Motor neuron (in vitro differentiated cells): ENCODE data around the gene TCERG1L. TPM values are rescaled to one million over a fixed set of nuclear protein-coding genes. Genes with fewer than 3 reads are reported as not detected.
"Not testable (repeated sequence)": the region's sequence is repeated elsewhere in the genome, so short reads cannot be mapped to it uniquely, and the experiment has no call there.

Experiments
- ATAC-seq, 8 experiments: fragments of 200-7000 bp; cut with Tn5 transposase; replicated peaks in 6 of 8; 2 replicates each; pipeline ENCODE4 v1.8.0; 2021; ENCODE audit warnings: mild to moderate bottlenecking in 8 of 8, moderate library complexity in 8 of 8
- H3K27ac ChIP-seq, 2 donors: fragments of 250-450 bp; sonication (Bioruptor Pico); 2 replicates each; pipeline ENCODE4 v1.9.0; 2021; ENCODE audit warnings: antibody characterized with exemption in 2 of 2, mild to moderate bottlenecking in 2 of 2, moderate library complexity in 1 of 2
- H3K4me1 ChIP-seq, 2 donors: fragments of 250-450 bp; sonication (Bioruptor Pico); replicated peaks in 1 of 2; 2 replicates each; pipeline ENCODE4 v1.6.1; 2021; ENCODE audit warnings: antibody characterized with exemption in 2 of 2, mild to moderate bottlenecking in 2 of 2, moderate library complexity in 1 of 2
- H3K4me3 ChIP-seq, 5 donors: fragments of 250-450 bp; sonication (Bioruptor Pico); 2 replicates each; pipeline ENCODE4 v1.9.0; 2021; ENCODE audit warnings: antibody characterized with exemption in 5 of 5, mild to moderate bottlenecking in 5 of 5, moderate library complexity in 4 of 5
- WGBS, 10 experiments: fragments of 450-650 bp; shearing (Covaris generic); methylation state at CpG; one replicate each; pipeline ENCODE4 v1.0.0; 2022; 5-methylcytosine and 5-hydroxymethylcytosine counted together
- in situ Hi-C, 9 experiments: fragments of 400-800 bp; cut with MboI; loops; one replicate each; pipeline ENCODE4 v1.15.0; 2021; ENCODE audit warnings: low sequenced_read_pairs in 9 of 9, low pct_unique_long_range_greater_than_20kb in 2 of 9; ENCODE audit not compliant: unreplicated experiment in 9 of 9
- total RNA-seq, 8 experiments: library from RNA; unstranded; fragments of 300-600 nt; gene quantifications; 2 replicates each; pipeline versions ENCODE4 v1.2.3 to v1.2.4, GENCODE V29; 2022

The TCERG1L gene
- total RNA-seq, 8 experiments from 2014 or later: 0.43 to 8.1 (median 2.0) TPM; not detected in 1

- ATAC-seq: no peak
- Histone ChIP-seq H3K4me3 (no peak overlapping the region), H3K4me1 (peaks cover 0 to 9% of the 10 kb centered on the region in 2 donors), H3K27ac (no peak overlapping the region)
- in situ Hi-C loops: no loop called here
- 4 to 96% (median 20%) methylated on average over 1 to 11 of the region's 12 CpGs; no CpG with 5 or more reads in 3 of the 10 experiments for WGBS, 10 experiments
These were observed 124.8 kb downstream of the TCERG1L start for GRCh38 chr10:131186547-131187253.

- Histone ChIP-seq H3K4me1 (peaks cover 0 to 9% of the 10 kb centered on the region in 2 donors), H3K4me3 (no peak overlapping the region), H3K27ac (no peak overlapping the region)
- in situ Hi-C loops: no loop called here
- ATAC-seq: no peak
- 14 to 91% (median 39%) methylated on average over 4 to 9 of the region's 9 CpGs; no CpG with 5 or more reads in 5 of the 10 experiments for WGBS, 10 experiments
These were observed 127.0 kb downstream of the TCERG1L start for GRCh38 chr10:131184503-131184902.

- H3K27ac ChIP-seq: no peak overlapping the region
- in situ Hi-C loops: no loop called here
- ATAC-seq: no peak
- WGBS, 10 experiments: 0 to 100% (median 80%) methylated on average over 1 to 8 of the region's 9 CpGs; no CpG with 5 or more reads in 1 of the 10 experiments
- no peak overlapping the region for H3K4me3 ChIP-seq
- peaks cover 0 to 9% of the 10 kb centered on the region in 2 donors for H3K4me1 ChIP-seq
These were observed 127.9 kb downstream of the TCERG1L start for GRCh38 chr10:131183546-131184045.

- no peak overlapping the region for H3K27ac ChIP-seq
- in situ Hi-C loops: no loop called here
- whole genome bisulfite sequencing, 10 experiments: 28 to 90% (median 43%) methylated on average over 1 to 8 of the region's 8 CpGs; no CpG with 5 or more reads in 4 of the 10 experiments
- H3K4me3 ChIP-seq: no peak overlapping the region
- H3K4me1 ChIP-seq: no peaks in the 10 kb centered on the region
- ATAC-seq: no peak
These were observed 130.1 kb downstream of the TCERG1L start for GRCh38 chr10:131181456-131181855.

- no peaks in the 10 kb centered on the region for H3K4me1 ChIP-seq
- ATAC-seq: no peak
- no peak overlapping the region for H3K27ac ChIP-seq
- no peak overlapping the region for H3K4me3 ChIP-seq
- 0 to 89% (median 44%) methylated on average over 1 to 9 of the region's 15 CpGs; no CpG with 5 or more reads in 1 of the 10 experiments for WGBS, 10 experiments
- in situ Hi-C loops: no loop called here
These were observed 130.6 kb downstream of the TCERG1L start for GRCh38 chr10:131180740-131181415.

- H3K4me1 ChIP-seq: no peaks in the 10 kb centered on the region
- in situ Hi-C loops: no loop called here
- H3K4me3 ChIP-seq: no peak overlapping the region
- WGBS, 10 experiments: 0 to 100% (median 57%) methylated on average over 1 to 7 of the region's 9 CpGs
- no peak overlapping the region for H3K27ac ChIP-seq
- no peak for ATAC-seq
These were observed 131.4 kb downstream of the TCERG1L start for GRCh38 chr10:131180086-131180485.

GRCh38 chr10:131179361-131179760 lies 132.2 kb downstream of the TCERG1L start:
- in situ Hi-C loops: no loop called here
- no peak for ATAC-seq
- Histone ChIP-seq H3K4me1 (no peaks in the 10 kb centered on the region), H3K4me3 (no peak overlapping the region), H3K27ac (no peak overlapping the region)
- WGBS, 10 experiments: 3 to 63% (median 33%) methylated on average over 1 to 6 of the region's 10 CpGs; no CpG with 5 or more reads in 5 of the 10 experiments

- WGBS, 10 experiments: 4 to 84% (median 43%) methylated on average over 1 to 8 of the region's 29 CpGs; no CpG with 5 or more reads in 4 of the 10 experiments
- no peak for ATAC-seq
- no peak overlapping the region for H3K27ac ChIP-seq
- no peak overlapping the region for H3K4me3 ChIP-seq
- in situ Hi-C loops: no loop called here
- no peaks in the 10 kb centered on the region for H3K4me1 ChIP-seq
These were observed 132.8 kb downstream of the TCERG1L start for GRCh38 chr10:131178521-131179331.

GRCh38 chr10:131177431-131178327 lies 133.8 kb downstream of the TCERG1L start:
- in situ Hi-C loops: no loop called here
- 0 to 86% (median 53%) methylated on average over 2 to 13 of the region's 31 CpGs; no CpG with 5 or more reads in 2 of the 10 experiments for WGBS, 10 experiments
- H3K4me3 ChIP-seq: no peak overlapping the region
- H3K4me1 ChIP-seq: no peaks in the 10 kb centered on the region
- no peak for ATAC-seq
- H3K27ac ChIP-seq: no peak overlapping the region

- no peak overlapping the region for H3K27ac ChIP-seq
- 31 to 87% (median 40%) methylated on average over 1 to 4 of the region's 8 CpGs; no CpG with 5 or more reads in 5 of the 10 experiments for WGBS, 10 experiments
- no peak overlapping the region for H3K4me3 ChIP-seq
- ATAC-seq: no peak
- no peaks in the 10 kb centered on the region for H3K4me1 ChIP-seq
- in situ Hi-C loops: no loop called here
These were observed 134.6 kb downstream of the TCERG1L start for GRCh38 chr10:131176907-131177306.

- in situ Hi-C loops, H3K4me3 ChIP-seq, ATAC-seq, H3K4me1 ChIP-seq, H3K27ac ChIP-seq: not testable (repeated sequence)
- 26 to 94% (median 59%) methylated on average over 2 to 6 of the region's 7 CpGs; no CpG with 5 or more reads in 2 of the 10 experiments for WGBS, 10 experiments
These were observed 135.2 kb downstream of the TCERG1L start for GRCh38 chr10:131176324-131176723.

GRCh38 chr10:131175891-131176290 lies 135.6 kb downstream of the TCERG1L start:
- ATAC-seq: no peak
- H3K27ac ChIP-seq: no peak overlapping the region
- H3K4me1 ChIP-seq: no peaks in the 10 kb centered on the region
- in situ Hi-C loops: no loop called here
- 53 to 100% (median 85%) methylated on average over 2 to 10 of the region's 13 CpGs; no CpG with 5 or more reads in 2 of the 10 experiments for WGBS, 10 experiments
- H3K4me3 ChIP-seq: no peak overlapping the region
